HG02759 (cell line): Measurements from ENCODE around the gene PDE6A.

Experiments
- ATAC-seq: cut with Tn5 transposase; IDR thresholded peaks from one replicate; pipeline ENCODE4 v1.9.1; 2021; ENCODE audit warnings: mild to moderate bottlenecking, moderate library complexity; ENCODE audit not compliant: unreplicated experiment

The PDE6A gene

GRCh38 chr5:149840226-149840825 is 104.3 kb downstream of the PDE6A start:
- ATAC-seq = no peak

- ATAC-seq = no peak
Measured at GRCh38 chr5:149839761-149840160, 104.8 kb downstream of the PDE6A start.

DNA sequence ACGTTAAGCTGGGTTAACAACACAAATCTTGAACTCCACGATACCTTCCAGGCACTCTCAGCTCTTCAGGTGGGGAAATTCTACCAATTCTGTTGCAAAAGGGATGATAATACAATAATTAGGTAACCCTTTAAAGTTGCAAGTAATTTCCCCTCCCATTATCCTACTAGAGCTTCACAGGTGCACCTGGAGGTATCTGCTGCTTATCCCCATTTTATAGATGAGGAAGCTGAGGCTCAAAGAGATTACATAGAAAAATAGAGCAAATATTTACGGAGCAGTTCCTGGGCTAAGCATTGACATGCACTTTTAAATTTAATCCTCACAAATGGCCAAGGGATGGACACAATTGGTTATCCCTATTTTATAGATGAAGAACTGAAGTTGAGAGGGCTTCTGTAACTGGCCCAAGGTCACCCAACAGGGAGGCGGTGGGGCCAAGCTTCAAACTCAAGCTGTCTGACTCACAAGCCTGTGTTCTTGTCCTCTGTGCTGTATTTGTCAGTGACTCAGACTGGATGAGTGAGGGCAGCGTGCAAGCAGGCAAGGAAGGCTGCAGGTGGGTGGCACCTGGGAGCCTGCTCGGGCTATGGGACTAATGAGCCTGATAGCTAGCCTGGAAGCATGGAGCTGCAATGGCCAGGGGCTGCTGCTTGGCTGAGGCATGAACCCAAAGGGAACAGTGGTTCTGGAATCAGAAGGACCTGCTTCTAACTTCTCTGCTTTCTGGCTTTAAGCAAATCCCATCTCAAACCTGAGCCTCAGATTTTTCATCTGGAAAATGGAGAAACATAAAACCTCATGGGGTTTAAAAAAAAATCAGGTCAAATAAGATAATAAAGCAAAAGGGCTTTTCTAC is 105.5 kb downstream of the PDE6A start:
- ATAC-seq = no peak

DNA sequence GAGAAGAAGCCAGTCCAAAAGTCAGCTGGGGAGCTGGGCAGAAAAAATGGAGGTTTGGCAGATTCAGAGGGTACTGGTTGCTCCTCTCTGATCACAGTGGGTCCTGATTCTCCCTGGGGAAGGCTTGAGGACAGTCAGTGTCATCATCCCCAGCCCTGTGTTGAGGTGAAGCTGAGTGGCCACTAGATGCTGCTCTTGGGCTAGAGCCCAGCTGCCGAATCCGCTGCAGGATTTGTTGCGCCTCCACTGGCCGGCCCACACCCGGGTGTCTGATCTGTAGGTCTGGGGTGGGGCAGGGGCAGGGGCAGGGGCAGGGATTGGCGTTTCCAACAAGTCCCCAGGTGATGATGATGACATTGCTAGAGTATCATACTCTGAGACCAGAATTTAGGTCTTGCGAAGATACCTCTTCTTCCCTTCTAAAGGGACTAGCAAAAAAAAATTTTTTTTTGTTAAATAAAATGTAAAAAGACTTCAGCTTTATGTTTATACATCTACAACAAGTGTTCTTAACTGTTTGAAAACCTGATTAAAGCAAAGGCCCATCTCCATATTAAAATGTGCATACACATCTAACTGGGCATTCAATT is 106.8 kb downstream of the PDE6A start:
- no peak for ATAC-seq

- ATAC-seq = no peak
Measured at GRCh38 chr5:149836451-149837139, 108.0 kb downstream of the PDE6A start.

DNA sequence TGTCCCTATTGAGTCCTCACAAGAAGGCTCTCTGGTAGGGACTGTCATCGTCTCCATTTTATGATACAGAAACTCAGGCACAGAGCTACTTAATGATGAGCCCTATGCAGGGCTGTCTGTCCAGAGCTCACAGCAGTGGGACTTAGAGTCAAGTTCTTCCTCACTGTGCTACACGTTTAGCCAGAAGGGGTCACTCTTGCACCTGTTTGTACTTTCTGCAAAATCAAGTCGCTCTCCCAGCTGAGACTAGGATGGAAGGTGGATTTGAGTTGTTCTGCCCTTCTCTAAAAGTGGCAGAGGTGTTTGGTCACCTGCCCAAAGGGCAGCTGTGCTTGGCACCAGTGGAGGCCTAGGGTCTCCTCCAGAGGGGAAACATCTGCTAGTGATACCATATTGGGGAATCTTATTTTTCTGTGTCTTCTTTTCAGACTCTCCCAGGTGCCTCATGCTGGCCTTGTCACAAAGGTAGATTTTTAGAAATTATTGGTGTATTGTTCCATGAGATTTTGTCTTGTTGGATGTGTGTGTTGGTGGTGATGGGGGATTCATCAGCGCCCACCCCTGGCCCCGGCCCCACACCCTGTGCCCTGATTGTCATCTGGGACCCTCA is 110.2 kb downstream of the PDE6A start:
- no peak for ATAC-seq

DNA sequence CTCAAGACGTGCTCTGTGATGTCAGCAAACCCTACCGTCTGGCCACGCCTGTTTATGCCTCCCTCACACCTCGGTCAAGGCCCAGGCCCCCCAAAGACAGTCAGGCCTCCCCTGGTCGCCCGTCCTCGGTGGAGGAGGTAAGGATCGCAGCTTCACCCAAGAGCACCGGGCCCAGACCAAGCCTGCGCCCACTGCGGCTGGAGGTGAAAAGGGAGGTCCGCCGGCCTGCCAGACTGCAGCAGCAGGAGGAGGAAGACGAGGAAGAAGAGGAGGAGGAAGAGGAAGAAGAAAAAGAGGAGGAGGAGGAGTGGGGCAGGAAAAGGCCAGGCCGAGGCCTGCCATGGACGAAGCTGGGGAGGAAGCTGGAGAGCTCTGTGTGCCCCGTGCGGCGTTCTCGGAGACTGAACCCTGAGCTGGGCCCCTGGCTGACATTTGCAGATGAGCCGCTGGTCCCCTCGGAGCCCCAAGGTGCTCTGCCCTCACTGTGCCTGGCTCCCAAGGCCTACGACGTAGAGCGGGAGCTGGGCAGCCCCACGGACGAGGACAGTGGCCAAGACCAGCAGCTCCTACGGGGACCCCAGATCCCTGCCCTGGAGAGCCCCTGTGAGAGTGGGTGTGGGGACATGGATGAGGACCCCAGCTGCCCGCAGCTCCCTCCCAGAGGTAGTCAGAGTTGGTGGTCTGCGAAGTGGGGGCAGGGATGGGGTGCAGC is 111.3 kb downstream of the PDE6A start:
- ATAC-seq = no peak

DNA sequence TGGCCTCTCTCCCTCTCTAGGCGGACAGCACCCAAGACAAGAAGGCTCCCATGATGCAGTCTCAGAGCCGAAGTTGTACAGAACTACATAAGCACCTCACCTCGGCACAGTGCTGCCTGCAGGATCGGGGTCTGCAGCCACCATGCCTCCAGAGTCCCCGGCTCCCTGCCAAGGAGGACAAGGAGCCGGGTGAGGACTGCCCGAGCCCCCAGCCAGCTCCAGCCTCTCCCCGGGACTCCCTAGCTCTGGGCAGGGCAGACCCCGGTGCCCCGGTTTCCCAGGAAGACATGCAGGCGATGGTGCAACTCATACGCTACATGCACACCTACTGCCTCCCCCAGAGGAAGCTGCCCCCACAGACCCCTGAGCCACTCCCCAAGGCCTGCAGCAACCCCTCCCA is 112.0 kb downstream of the PDE6A start:
- ATAC-seq = no peak

DNA sequence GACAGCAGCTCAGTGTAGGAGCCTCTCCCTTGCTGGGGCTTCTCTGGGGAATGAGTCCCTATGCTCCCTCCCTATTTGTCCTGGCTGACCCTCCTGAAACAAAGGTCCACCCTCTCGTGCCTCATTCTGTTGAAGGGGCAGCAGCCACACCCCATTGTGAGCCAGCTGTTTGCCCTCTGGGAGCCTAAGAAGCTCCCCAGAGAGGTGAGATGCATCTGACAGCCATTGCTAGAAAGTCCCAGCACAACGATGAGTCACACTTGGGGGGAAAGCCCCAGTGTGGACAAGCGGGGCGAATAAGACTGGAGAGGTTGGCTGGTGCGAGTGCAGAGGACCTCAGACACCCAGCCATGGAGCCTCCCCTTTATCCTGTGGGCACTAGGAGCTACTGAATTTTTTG is 113.1 kb downstream of the PDE6A start:
- peak; percentile 91 for ATAC-seq

DNA sequence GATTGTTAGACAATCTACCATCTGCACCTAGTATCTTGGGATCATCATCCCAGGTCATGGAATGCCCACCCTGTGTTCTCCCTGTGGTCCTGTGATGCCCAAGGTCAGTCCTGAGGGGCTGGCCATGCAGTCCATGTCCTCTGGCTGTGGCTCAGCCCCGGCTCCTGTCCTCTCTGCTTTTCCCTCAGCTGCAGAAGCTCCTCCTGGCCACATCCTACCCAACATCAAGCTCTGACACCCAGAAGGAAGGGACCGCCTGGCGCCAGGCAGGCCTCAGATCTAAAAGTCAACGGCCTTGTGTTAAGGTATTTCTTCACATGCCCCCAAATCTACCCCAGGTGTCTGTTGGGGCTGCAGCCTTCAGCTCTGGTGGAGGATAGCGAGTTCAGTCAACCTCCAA is 114.0 kb downstream of the PDE6A start:
- no peak for ATAC-seq

- no peak for ATAC-seq
Measured at GRCh38 chr5:149829954-149830353, 114.6 kb downstream of the PDE6A start.

DNA sequence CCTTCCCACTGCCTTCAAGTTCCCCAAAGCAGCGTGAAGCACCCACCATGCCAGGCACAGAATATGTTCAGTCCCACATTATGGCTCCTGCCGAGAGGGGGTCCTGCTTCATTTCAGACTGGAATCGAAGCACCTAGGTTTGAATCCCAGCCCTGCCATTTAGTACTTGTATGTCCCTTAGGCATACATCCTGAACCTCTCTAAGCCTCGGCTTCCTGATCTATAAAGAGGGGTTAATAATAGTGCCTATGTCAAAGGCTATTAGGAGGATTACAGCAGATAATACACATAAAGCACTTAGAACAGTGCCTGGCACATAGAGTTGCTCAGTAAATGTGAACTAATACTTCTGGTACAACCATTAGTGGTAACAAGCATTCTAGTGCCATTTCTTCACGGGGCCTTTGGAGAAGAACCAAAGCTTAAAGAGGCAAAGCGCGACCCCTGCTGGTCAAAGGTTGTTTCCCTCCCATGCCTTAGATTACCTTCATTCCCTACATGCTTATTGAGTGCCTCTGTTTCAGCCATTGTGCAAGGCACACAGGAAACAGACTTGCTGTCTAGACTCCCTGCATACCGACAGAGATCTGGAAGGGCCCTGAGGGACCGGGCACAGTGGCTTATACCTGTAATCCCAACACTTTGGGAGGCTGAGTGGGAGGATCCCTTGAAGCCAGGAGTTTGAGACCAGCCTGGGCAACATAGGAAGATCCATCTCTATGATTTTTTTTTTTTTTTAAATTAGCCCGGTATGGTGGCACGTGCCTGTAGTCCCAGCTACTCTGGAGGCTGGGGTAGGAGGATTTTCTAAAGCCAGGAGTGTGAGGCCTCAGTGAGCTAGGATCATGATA is 116.2 kb downstream of the PDE6A start:
- ATAC-seq = peak; percentile 65

DNA sequence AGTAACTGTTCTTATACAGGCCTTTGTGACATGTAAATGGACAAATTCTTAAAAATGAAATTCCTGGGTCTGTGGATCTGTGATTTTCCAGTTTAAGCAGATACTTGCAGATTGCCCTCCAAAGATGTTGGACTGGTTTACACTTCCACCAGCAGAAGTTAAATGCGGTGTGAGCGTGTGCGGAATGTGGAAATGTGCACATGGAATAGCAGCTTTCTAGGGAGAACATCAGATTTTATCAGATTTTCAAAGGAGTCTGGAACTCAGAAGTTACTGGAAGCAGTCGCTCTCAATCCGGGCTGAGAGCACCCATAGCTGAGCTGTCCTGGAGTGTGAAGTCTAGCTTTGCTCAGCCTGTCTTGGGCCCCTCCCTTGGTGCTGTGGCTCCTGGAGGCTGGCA is 117.0 kb downstream of the PDE6A start:
- ATAC-seq = no peak

DNA sequence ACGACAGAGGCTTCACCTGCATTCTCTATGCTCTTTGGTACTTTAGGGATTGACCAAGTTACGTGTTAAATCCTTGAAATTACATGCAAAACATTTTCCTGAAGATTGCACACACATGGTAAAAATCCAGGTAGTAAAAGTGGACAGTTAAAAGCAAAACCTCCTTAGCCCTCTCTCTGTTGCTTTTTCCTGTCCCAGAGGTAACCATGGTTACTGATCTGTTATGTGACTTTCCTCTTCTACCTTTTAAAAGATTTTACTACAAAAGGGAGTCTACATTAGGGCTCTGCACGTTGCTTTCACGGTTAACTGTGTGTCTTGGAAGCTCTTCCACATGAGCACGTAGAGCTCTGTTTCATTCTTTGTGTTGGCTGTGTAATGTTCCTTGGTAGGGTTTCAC is 117.5 kb downstream of the PDE6A start:
- ATAC-seq = no peak

GRCh38 chr5:149826574-149826973 is 118.0 kb downstream of the PDE6A start:
- no peak for ATAC-seq

GRCh38 chr5:149824846-149825245 is 119.7 kb downstream of the PDE6A start:
- no peak for ATAC-seq

GRCh38 chr5:149824120-149824519 is 120.5 kb downstream of the PDE6A start:
- ATAC-seq = no peak

GRCh38 chr5:149823375-149823774 is 121.2 kb downstream of the PDE6A start:
- ATAC-seq = no peak

DNA sequence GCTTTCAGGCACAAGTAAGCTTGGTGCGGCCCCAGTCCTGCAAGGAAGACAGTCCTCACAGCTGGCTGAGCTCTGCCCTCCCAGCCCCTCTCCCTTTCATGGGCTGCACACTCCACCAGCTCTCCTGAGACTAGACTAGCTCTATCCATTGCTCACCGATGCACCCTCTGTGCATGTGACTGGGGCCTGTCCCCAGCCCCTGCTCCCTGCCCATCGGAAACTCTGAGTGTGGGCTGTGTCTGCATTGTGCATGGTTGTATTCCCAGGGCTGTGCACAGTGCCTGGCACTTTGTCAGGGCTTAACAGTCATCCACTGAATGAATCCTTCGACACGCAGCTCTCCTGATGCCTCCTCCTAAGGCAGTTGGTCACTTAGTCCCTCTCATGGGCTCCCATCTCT is 122.3 kb downstream of the PDE6A start:
- no peak for ATAC-seq
